ENCODE results near the gene SERPINB10.

The SERPINB10 gene

GRCh38 chr18:63878925-63879324 is 28.8 kb upstream of the SERPINB10 start:
- H3K4me3 ChIP-seq (ENCODE audit: low read depth in 1 of 2, low read length in 2 of 2) = no peak overlapping the region
- no peaks in the 10 kb centered on the region for H3K27me3 ChIP-seq (ENCODE audit: low read depth, low read length)
- no peak overlapping the region for H3K27ac ChIP-seq (ENCODE audit: low read length)
- H3K36me3 ChIP-seq (ENCODE audit: control insufficient read depth in 1 of 2, insufficient read depth in 2 of 2, low read length in 2 of 2) = no peaks in the 10 kb centered on the region
- H3K4me1 ChIP-seq (ENCODE audit: control insufficient read depth in 1 of 2, insufficient read depth in 2 of 2, low read length in 2 of 2) = no peaks in the 10 kb centered on the region
- no peaks in the 10 kb centered on the region for H3K9me3 ChIP-seq (ENCODE audit: control insufficient read depth in 1 of 2, low read length in 2 of 2)

DNA sequence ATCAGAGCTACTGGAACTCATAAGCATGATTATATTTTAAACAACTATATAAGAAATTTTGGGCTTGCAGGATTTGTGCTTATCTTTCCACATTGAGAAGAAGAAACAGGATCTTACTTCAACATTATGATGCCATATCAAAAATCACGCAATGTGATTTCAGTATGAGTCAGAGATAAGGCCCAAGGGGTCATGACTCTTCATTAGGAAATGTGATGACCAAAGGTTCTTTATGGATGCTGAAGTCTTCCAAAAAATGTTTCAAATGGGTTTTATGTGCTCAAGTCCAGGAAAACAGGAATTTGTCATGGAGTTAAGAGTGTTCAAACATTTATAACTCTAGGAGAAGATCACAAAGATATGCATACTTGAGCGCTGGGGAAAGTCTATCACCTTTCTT is 28.0 kb upstream of the SERPINB10 start:
- H3K27me3 ChIP-seq (ENCODE audit: low read depth, low read length) = no peaks in the 10 kb centered on the region
- no peaks in the 10 kb centered on the region for H3K36me3 ChIP-seq (ENCODE audit: control insufficient read depth in 1 of 2, insufficient read depth in 2 of 2, low read length in 2 of 2)
- H3K4me1 ChIP-seq (ENCODE audit: control insufficient read depth in 1 of 2, insufficient read depth in 2 of 2, low read length in 2 of 2) = no peaks in the 10 kb centered on the region
- no peak overlapping the region for H3K27ac ChIP-seq (ENCODE audit: low read length)
- no peaks in the 10 kb centered on the region for H3K9me3 ChIP-seq (ENCODE audit: control insufficient read depth in 1 of 2, low read length in 2 of 2)
- no peak overlapping the region for H3K4me3 ChIP-seq (ENCODE audit: low read depth in 1 of 2, low read length in 2 of 2)

DNA sequence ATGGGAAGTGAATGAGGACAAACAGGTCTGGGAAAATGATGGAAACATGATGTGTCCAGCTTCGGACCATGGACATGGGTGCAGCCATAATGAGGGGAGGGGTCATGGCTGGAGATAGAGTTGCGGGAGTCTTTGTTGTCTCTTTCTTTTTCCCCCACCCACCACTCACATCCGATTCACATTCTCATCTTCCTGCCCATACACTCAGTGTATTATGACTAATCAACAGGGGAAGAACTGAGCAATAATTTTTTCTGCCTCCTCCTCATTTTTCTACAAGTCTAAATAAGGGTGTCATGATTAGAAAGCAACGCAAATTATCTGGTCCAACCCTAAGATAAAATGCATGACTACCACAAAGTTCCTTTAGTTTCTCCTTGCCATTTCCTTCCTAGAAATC is 25.9 kb upstream of the SERPINB10 start:
- H3K4me1 ChIP-seq (ENCODE audit: control insufficient read depth in 1 of 2, insufficient read depth in 2 of 2, low read length in 2 of 2) = no peaks in the 10 kb centered on the region
- no peak overlapping the region for H3K27ac ChIP-seq (ENCODE audit: low read length)
- no peaks in the 10 kb centered on the region for H3K27me3 ChIP-seq (ENCODE audit: low read depth, low read length)
- no peak overlapping the region for H3K4me3 ChIP-seq (ENCODE audit: low read depth in 1 of 2, low read length in 2 of 2)
- no peaks in the 10 kb centered on the region for H3K36me3 ChIP-seq (ENCODE audit: control insufficient read depth in 1 of 2, insufficient read depth in 2 of 2, low read length in 2 of 2)
- no peaks in the 10 kb centered on the region for H3K9me3 ChIP-seq (ENCODE audit: control insufficient read depth in 1 of 2, low read length in 2 of 2)

- H3K4me1 ChIP-seq (ENCODE audit: control insufficient read depth in 1 of 2, insufficient read depth in 2 of 2, low read length in 2 of 2) = no peaks in the 10 kb centered on the region
Measured at GRCh38 chr18:63882333-63883141, 25.2 kb upstream of the SERPINB10 start.

DNA sequence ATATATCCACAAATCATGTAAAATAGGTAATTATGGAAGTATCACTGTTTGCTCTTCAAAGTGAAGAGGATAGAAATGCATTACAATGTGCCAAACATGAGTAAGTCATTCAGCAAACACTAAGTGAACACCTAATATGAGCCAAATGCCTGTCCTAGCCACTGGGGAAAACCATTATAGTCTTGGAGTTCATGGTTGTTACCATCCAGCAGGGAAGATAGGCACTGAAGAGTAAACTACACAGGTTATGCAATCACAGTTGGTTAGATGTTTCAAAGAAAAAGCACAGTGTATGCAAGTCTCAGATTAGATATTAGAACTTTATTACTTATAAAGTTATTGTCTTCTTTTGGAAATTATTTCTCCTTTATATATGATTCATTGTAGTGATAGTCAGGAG is 24.1 kb upstream of the SERPINB10 start:
- Histone ChIP-seq H3K27ac (ENCODE audit: low read length) (no peak overlapping the region), H3K27me3 (ENCODE audit: low read depth, low read length) (no peaks in the 10 kb centered on the region), H3K36me3 (ENCODE audit: control insufficient read depth in 1 of 2, insufficient read depth in 2 of 2, low read length in 2 of 2) (no peaks in the 10 kb centered on the region), H3K4me3 (ENCODE audit: low read depth in 1 of 2, low read length in 2 of 2) (no peak overlapping the region), H3K4me1 (ENCODE audit: control insufficient read depth in 1 of 2, insufficient read depth in 2 of 2, low read length in 2 of 2) (no peaks in the 10 kb centered on the region), H3K9me3 (ENCODE audit: control insufficient read depth in 1 of 2, low read length in 2 of 2) (no peaks in the 10 kb centered on the region)

More at GRCh38 chr18:63882333-63883141, 25.2 kb upstream of the SERPINB10 start:
- H3K4me3 ChIP-seq (ENCODE audit: low read depth in 1 of 2, low read length in 2 of 2) = no peak overlapping the region
- no peaks in the 10 kb centered on the region for H3K36me3 ChIP-seq (ENCODE audit: control insufficient read depth in 1 of 2, insufficient read depth in 2 of 2, low read length in 2 of 2)
- H3K27ac ChIP-seq (ENCODE audit: low read length) = no peak overlapping the region
- H3K27me3 ChIP-seq (ENCODE audit: low read depth, low read length) = no peaks in the 10 kb centered on the region
- H3K9me3 ChIP-seq (ENCODE audit: control insufficient read depth in 1 of 2, low read length in 2 of 2) = no peaks in the 10 kb centered on the region

DNA sequence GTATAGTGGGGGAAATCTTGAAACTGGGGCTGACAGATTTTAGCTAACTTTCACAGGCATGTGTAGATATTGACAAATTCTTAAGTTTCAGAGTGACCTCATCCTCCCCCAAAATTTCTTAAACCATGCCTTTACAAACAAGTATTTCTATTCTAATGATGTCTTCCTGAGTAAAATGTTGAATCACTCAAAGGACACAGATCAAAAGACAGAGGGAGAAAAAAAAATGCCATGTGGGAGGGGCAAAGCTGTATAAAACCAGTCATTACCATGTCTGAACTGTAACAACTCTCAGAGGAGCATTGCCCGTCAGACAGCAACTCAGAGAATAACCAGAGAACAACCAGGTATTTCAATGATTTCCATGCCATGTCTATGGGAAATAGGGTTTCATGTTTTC is 20.3 kb upstream of the SERPINB10 start, which contains the start of gene SERPINB2:
Gene SERPINB2, plus strand, starts transcription at position 282 of the 400 bp plus-strand sequence. CDS start 3,740 bp downstream, outside the sequence.
- H3K27ac ChIP-seq (ENCODE audit: low read length) = no peak within 1 kb of the TSS
- H3K27me3 ChIP-seq (ENCODE audit: low read depth, low read length) = no peaks in the 10 kb centered on the region
- H3K4me3 ChIP-seq (ENCODE audit: low read depth in 1 of 2, low read length in 2 of 2) = no peak within 1 kb of the TSS
- H3K4me1 ChIP-seq (ENCODE audit: control insufficient read depth in 1 of 2, insufficient read depth in 2 of 2, low read length in 2 of 2) = no peaks in the 10 kb centered on the region
- no peaks in the 10 kb centered on the region for H3K9me3 ChIP-seq (ENCODE audit: control insufficient read depth in 1 of 2, low read length in 2 of 2)
- H3K36me3 ChIP-seq (ENCODE audit: control insufficient read depth in 1 of 2, insufficient read depth in 2 of 2, low read length in 2 of 2) = no peaks in the 10 kb centered on the region

GRCh38 chr18:63888470-63889190 is 19.1 kb upstream of the SERPINB10 start:
- Histone ChIP-seq H3K4me3 (ENCODE audit: low read depth in 1 of 2, low read length in 2 of 2) (no peak overlapping the region), H3K27ac (ENCODE audit: low read length) (no peak overlapping the region), H3K36me3 (ENCODE audit: control insufficient read depth in 1 of 2, insufficient read depth in 2 of 2, low read length in 2 of 2) (no peaks in the 10 kb centered on the region), H3K27me3 (ENCODE audit: low read depth, low read length) (no peaks in the 10 kb centered on the region), H3K4me1 (ENCODE audit: control insufficient read depth in 1 of 2, insufficient read depth in 2 of 2, low read length in 2 of 2) (no peaks in the 10 kb centered on the region), H3K9me3 (ENCODE audit: control insufficient read depth in 1 of 2, low read length in 2 of 2) (no peaks in the 10 kb centered on the region)

DNA sequence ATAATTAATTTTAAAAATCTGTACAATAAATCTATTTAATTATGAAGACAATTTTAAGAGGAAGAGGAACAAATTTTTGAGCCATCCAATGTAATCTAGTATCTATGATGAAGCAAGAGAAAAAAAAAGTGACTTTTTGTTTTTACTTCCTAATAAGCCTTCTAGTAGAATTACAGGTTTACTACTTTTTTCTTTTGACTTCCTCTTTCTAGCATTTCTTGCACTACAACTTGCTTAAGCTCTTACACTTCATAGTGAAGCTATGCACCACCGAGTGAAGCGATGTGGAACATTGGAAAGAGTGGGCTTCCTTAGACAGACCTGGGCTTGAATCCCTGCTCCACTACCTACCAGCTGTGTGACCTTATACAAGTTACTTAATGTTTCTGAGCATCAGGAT is 18.1 kb upstream of the SERPINB10 start:
- no peaks in the 10 kb centered on the region for H3K4me1 ChIP-seq (ENCODE audit: control insufficient read depth in 1 of 2, insufficient read depth in 2 of 2, low read length in 2 of 2)
- no peaks in the 10 kb centered on the region for H3K9me3 ChIP-seq (ENCODE audit: control insufficient read depth in 1 of 2, low read length in 2 of 2)
- H3K4me3 ChIP-seq (ENCODE audit: low read depth in 1 of 2, low read length in 2 of 2) = no peak overlapping the region

DNA sequence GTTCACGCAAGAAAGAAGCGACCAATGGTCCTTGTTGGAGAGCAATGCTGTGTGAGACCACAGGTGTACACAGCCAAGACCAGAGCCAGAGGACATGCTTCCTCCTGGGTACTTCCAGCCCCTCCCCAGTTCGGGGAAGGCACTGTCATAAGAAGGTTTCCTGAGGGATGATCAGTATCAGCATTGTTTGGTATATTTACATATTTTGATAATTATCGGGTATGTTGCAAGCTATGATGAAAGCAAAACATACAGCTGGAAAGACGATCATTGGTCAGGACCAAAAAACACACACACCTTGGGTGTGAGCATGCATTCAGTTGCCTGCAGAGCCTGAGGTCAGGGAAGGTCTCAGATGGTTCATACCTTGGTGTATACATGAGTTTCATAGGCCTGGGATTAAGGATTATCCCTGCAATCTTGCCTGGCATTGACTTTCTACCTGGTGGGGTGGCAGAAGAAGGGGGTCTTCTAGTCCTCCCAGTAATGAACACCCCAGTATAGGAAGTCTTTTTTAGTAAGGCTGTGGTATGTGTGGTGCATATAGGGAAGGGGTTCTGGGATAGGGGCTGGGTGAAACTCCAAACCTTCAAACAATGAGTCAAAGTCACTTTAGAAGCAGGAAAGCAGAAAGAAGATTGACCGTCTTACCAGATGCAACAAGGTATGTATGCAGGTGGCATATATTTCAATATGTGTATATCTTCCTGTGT is 17.4 kb upstream of the SERPINB10 start:
- H3K9me3 ChIP-seq (ENCODE audit: control insufficient read depth in 1 of 2, low read length in 2 of 2) = no peaks in the 10 kb centered on the region
- H3K4me3 ChIP-seq (ENCODE audit: low read depth in 1 of 2, low read length in 2 of 2) = no peak overlapping the region
- no peak overlapping the region for H3K27ac ChIP-seq (ENCODE audit: low read length)
- H3K36me3 ChIP-seq (ENCODE audit: control insufficient read depth in 1 of 2, insufficient read depth in 2 of 2, low read length in 2 of 2) = no peaks in the 10 kb centered on the region
- no peaks in the 10 kb centered on the region for H3K4me1 ChIP-seq (ENCODE audit: control insufficient read depth in 1 of 2, insufficient read depth in 2 of 2, low read length in 2 of 2)
- H3K27me3 ChIP-seq (ENCODE audit: low read depth, low read length) = no peaks in the 10 kb centered on the region

More for the DNA sequence above, 18.1 kb upstream of the SERPINB10 start:
- Histone ChIP-seq H3K27ac (ENCODE audit: low read length) (no peak overlapping the region), H3K36me3 (ENCODE audit: control insufficient read depth in 1 of 2, insufficient read depth in 2 of 2, low read length in 2 of 2) (no peaks in the 10 kb centered on the region), H3K27me3 (ENCODE audit: low read depth, low read length) (no peaks in the 10 kb centered on the region)

DNA sequence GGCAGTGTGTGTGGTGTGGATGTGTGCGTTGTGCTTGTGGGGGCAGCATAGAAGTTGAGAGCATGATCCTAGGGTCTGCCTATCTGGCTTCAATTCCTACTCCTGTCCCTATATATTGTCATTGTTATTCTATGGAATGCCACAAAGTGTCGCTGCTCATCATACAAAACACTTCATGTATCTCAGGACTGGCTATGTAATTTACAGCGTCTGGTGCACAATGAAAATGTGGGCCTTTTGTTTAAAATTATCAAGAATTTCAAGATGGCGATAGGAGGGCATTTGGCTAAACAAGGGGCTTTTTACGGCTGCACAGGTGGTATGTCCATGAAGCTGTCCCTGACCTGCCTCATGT is 16.8 kb upstream of the SERPINB10 start:
- no peaks in the 10 kb centered on the region for H3K27me3 ChIP-seq (ENCODE audit: low read depth, low read length)
- H3K9me3 ChIP-seq (ENCODE audit: control insufficient read depth in 1 of 2, low read length in 2 of 2) = no peaks in the 10 kb centered on the region
- no peak overlapping the region for H3K4me3 ChIP-seq (ENCODE audit: low read depth in 1 of 2, low read length in 2 of 2)
- no peak overlapping the region for H3K27ac ChIP-seq (ENCODE audit: low read length)
- H3K36me3 ChIP-seq (ENCODE audit: control insufficient read depth in 1 of 2, insufficient read depth in 2 of 2, low read length in 2 of 2) = no peaks in the 10 kb centered on the region
- H3K4me1 ChIP-seq (ENCODE audit: control insufficient read depth in 1 of 2, insufficient read depth in 2 of 2, low read length in 2 of 2) = no peaks in the 10 kb centered on the region

DNA sequence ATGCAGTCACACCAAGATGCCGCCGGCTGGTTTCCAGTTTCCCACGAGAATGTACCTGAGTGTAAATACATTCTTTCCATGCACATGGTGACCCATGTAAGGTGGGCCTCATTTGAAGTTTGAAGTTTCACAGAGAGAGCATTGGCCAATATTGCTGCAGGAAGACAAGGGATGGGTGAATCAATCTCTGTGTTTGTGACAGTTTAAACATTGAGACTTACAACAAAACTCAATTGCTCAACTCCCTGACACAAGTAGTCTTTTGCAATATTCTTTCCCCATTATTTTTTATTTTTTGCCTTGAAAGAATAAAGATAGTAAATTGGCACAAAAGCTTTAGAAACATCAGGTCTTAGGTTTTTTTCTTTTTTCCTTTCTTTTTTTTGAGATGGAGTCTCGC is 15.2 kb upstream of the SERPINB10 start:
- Histone ChIP-seq H3K9me3 (ENCODE audit: control insufficient read depth in 1 of 2, low read length in 2 of 2) (no peaks in the 10 kb centered on the region), H3K27me3 (ENCODE audit: low read depth, low read length) (no peaks in the 10 kb centered on the region), H3K27ac (ENCODE audit: low read length) (no peak overlapping the region), H3K36me3 (ENCODE audit: control insufficient read depth in 1 of 2, insufficient read depth in 2 of 2, low read length in 2 of 2) (no peaks in the 10 kb centered on the region), H3K4me1 (ENCODE audit: control insufficient read depth in 1 of 2, insufficient read depth in 2 of 2, low read length in 2 of 2) (no peaks in the 10 kb centered on the region), H3K4me3 (ENCODE audit: low read depth in 1 of 2, low read length in 2 of 2) (no peak overlapping the region)

Measured in muscle layer of duodenum (tissue), 2 donors.